Measurements from ENCODE around the gene ARID1B. TPM values are rescaled to one million over a fixed set of nuclear protein-coding genes. Genes with fewer than 3 reads are reported as not detected.

The ARID1B gene
- total and polyA plus RNA-seq, 10 of the 15 experiments (the other 5 are each of a cell fraction or from before 2014, with no cell fraction given), result 24.7 to 133 (median 54.6) TPM

- H3K79me2 ChIP-seq (ENCODE audit: control insufficient read depth, insufficient read depth, low read length), result no peaks in the 10 kb centered on the region; the same call in 1 of the 2 replicates
- peak overlapping the region; percentile 46; the same call in 1 of the 2 replicates for H3K4me2 ChIP-seq (ENCODE audit: control insufficient read depth, insufficient read depth)
- peaks cover 30 to 38% of the 10 kb centered on the region in 2 experiments for H3K36me3 ChIP-seq (ENCODE audit: control insufficient read depth in 2 of 2, insufficient read depth in 2 of 2, low read length in 1 of 2)
- H3K27ac ChIP-seq (ENCODE audit: control insufficient read depth, insufficient read depth), result no peak overlapping the region
- CTCF ChIA-PET, result interaction anchor here (0.6 to 2.1 kb wide), 4 partner anchors 10 to 19 kb away, joined by 3 to 4 read pairs (median 4); no protein-coding TSS in a partner anchor
- POLR2A ChIA-PET, result no interaction called here
- RAD21 ChIA-PET (ENCODE audit: unreplicated experiment), result no interaction called here
- BruUV-seq (replicated peaks), result no TSS peak
- intact Hi-C loops (cut with micrococcal nuclease; ENCODE audit: unreplicated experiment), result loop anchor here (1.0 kb wide), 1 partner anchor 71 kb away; no protein-coding TSS in a partner anchor
- 28% methylated on average over 6 of the region's 6 CpGs for WGBS (ENCODE audit: insufficient coverage, insufficient replicate concordance, low lambda C conversion rate, missing lambda C conversion rate)
- peak; percentile 62 for ATAC-seq
- SMC1A ChIA-PET (ENCODE audit: uncharacterized antibody, unreplicated experiment), result interaction anchor here (1.0 to 1.3 kb wide), 5 partner anchors 19 to 738 kb away, joined by 3 read pairs; no protein-coding TSS in a partner anchor
- no peak overlapping the region for H3K4me3 ChIP-seq
- in situ Hi-C loops (cut with MboI), result no loop called here
- TF ChIP-seq POLR2AphosphoS2 (IDR thresholded peaks at IDR 0.05; ENCODE audit: low read depth, low read length) (no peak), E4F1 (IDR thresholded peaks at IDR 0.05; ENCODE audit: borderline replicate concordance, partially characterized antibody) (no peak), FOS (IDR thresholded peaks at IDR 0.05; ENCODE audit: borderline replicate concordance, extremely low read depth, insufficient read length) (no peak), ZZZ3 (IDR thresholded peaks at IDR 0.05; ENCODE audit: control insufficient read depth, insufficient read length, low read depth) (no peak), NFIC (IDR thresholded peaks at IDR 0.05; ENCODE audit: low read depth, low read length) (peak; percentile 23; the same call in 1 of the 2 replicates), TAF1 (IDR thresholded peaks at IDR 0.05; ENCODE audit: borderline replicate concordance, low read depth, low read length) (no peak), ZNF217 (IDR thresholded peaks at IDR 0.05) (peak; percentile 7; the same call in 1 of the 2 replicates), HDGF (IDR thresholded peaks at IDR 0.05) (0 out of 2 replicates have a peak, but pooled peaks have one; percentile 20), ATF2 (IDR thresholded peaks at IDR 0.05; ENCODE audit: low read length) (no peak), PBX3 (IDR thresholded peaks at IDR 0.05; ENCODE audit: insufficient replicate concordance, low read depth, low read length) (no peak), NFXL1 (IDR thresholded peaks at IDR 0.05; ENCODE audit: borderline replicate concordance) (no peak), IKZF2 (IDR thresholded peaks at IDR 0.05) (0 out of 4 replicates have a peak, but pooled peaks of 1 of the 2 experiments have one; percentile 5), GABPA (IDR thresholded peaks at IDR 0.05; ENCODE audit: low read depth) (no peak), RFX5 (IDR thresholded peaks at IDR 0.05; ENCODE audit: low read depth, low read length) (no peak), IRF5 (IDR thresholded peaks at IDR 0.05; ENCODE audit: borderline replicate concordance) (no peak)
- no peak overlapping the region for H2AFZ ChIP-seq (ENCODE audit: control insufficient read depth, low read depth, low read length)
- no peaks in the 10 kb centered on the region; the same call in 1 of the 2 replicates for H4K20me1 ChIP-seq (ENCODE audit: control insufficient read depth, insufficient read depth)
- FAIRE-seq, result no peak
- no peaks in the 10 kb centered on the region for H3K9me3 ChIP-seq (replicated peaks; ENCODE audit: control insufficient read depth, insufficient read depth, low read length)
- no peak for DNase-seq (ENCODE audit: low read depth, low spot score)
- H3K4me1 ChIP-seq (ENCODE audit: control insufficient read depth, insufficient read depth, low read length), result peaks cover 11% of the 10 kb centered on the region
- no peak overlapping the region for H3K9ac ChIP-seq (ENCODE audit: control insufficient read depth, insufficient read depth, low read length)
- no peaks in the 10 kb centered on the region for H3K27me3 ChIP-seq (replicated peaks in 1 of 2; ENCODE audit: control insufficient read depth in 2 of 2, insufficient read depth in 2 of 2, low read length in 1 of 2)
Measured at GRCh38 chr6:157203764-157204163, 426.6 kb downstream of the ARID1B start.

Data from GM12878 (cell line).